ENCODE results near the gene DTNBP1. TPM values are rescaled to one million over a fixed set of nuclear protein-coding genes. Genes with fewer than 3 reads are reported as not detected.

DTNBP1 gene
- total and polyA plus RNA-seq, 2 of the 13 experiments (the other 11 are each of a cell fraction or from before 2014, with no cell fraction given): 6.6 to 19.1 TPM

GRCh38 chr6:15491255-15491985 is 171.4 kb downstream of the DTNBP1 start (continued):
- TF ChIP-seq ARID4A (CRISPR knock-in tag; IDR thresholded peaks at IDR 0.05; ENCODE audit: borderline replicate concordance): no peak; the same call in 1 of the 2 replicates
- no peak for TF ChIP-seq ZNF496 (CRISPR knock-in tag; IDR thresholded peaks at IDR 0.05; ENCODE audit: insufficient replicate concordance)
- no peak for TF ChIP-seq ZNF878 (CRISPR knock-in tag; IDR thresholded peaks at IDR 0.05)
- TF ChIP-seq TCF7 (IDR thresholded peaks at IDR 0.05; ENCODE audit: low read depth): no peak
- TF ChIP-seq HDAC1 (CRISPR knock-in tag; IDR thresholded peaks at IDR 0.05): peak; percentile 48; the same call in 1 of the 2 replicates
- TF ChIP-seq ZBTB1 (CRISPR knock-in tag; IDR thresholded peaks at IDR 0.05; ENCODE audit: borderline replicate concordance): no peak
- peak; percentile 80 for TF ChIP-seq ZGPAT (CRISPR knock-in tag; IDR thresholded peaks at IDR 0.05)
- TF ChIP-seq ZNF362 (CRISPR knock-in tag; IDR thresholded peaks at IDR 0.05; ENCODE audit: borderline replicate concordance): no peak; the same call in 1 of the 2 replicates
- TF ChIP-seq ZNF3 (CRISPR knock-in tag; IDR thresholded peaks at IDR 0.05): no peak
- no peak for TF ChIP-seq ZKSCAN1 (IDR thresholded peaks at IDR 0.05; ENCODE audit: low read length)
- TF ChIP-seq CCDC6 (CRISPR knock-in tag; IDR thresholded peaks at IDR 0.05): no peak
- TF ChIP-seq ZNF326 (CRISPR knock-in tag; IDR thresholded peaks at IDR 0.05; ENCODE audit: borderline replicate concordance): no peak
- no peak for TF ChIP-seq ZNF629 (CRISPR knock-in tag; conservative IDR thresholded peaks at IDR 0.05)
- no peak for TF ChIP-seq ZNF556 (CRISPR knock-in tag; IDR thresholded peaks at IDR 0.05; ENCODE audit: borderline replicate concordance)
- no peak for TF ChIP-seq ZFP62 (CRISPR knock-in tag; IDR thresholded peaks at IDR 0.05)
- no peak for TF ChIP-seq ZNF678 (CRISPR knock-in tag; IDR thresholded peaks at IDR 0.05)
- no peak for TF ChIP-seq ZNF350 (CRISPR knock-in tag; IDR thresholded peaks at IDR 0.05; ENCODE audit: borderline replicate concordance, low read depth)
- 0 out of 2 replicates have a peak, but pooled peaks have one; percentile 49 for TF ChIP-seq ZNF280D (CRISPR knock-in tag; IDR thresholded peaks at IDR 0.05)
- TF ChIP-seq THYN1 (CRISPR knock-in tag; IDR thresholded peaks at IDR 0.05; ENCODE audit: borderline replicate concordance, low read depth): no peak
- no peak for TF ChIP-seq ZNF891 (CRISPR knock-in tag; IDR thresholded peaks at IDR 0.05)

Data from HepG2 (cell line).